ENCODE data around the gene C11orf86.
"Not testable (repeated sequence)": the region's sequence is repeated elsewhere in the genome, so short reads cannot be mapped to it uniquely, and the experiment has no call there.

C11orf86 gene, protein sequence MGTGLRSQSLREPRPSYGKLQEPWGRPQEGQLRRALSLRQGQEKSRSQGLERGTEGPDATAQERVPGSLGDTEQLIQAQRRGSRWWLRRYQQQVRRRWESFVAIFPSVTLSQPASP

DNA sequence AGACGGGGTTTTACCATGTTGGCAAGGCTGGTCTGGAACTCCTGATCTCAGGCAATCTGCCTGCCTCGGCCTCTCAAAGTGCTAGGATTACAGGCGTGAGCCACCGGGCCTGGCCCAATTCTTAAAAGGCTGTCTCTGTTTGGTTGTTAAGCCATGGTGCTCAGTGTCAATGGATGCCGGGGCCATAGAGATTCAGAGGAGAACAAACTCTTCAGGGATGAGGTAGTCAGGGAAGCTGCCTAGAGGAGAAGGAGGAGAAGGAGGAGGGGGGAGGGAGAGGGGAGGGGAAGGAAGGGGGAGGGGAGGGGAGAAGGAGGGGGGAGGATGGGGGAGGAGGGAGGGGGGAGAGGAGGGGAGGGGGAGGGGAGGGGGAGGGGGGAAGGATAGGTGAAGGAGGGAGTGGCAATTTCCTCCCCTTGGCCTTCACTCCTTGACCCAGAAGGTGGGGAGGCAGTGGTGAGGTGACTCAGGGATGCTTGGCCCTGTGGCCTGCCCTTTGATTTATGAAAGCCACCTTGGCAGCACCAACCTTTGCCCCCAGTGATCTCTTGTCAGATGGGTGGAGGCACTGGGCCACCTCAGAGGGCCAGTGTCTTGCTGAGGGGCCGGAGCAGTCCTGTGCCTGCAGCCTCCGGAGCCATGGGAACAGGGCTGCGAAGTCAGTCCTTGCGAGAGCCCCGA, at the start of gene C11orf86:
Gene C11orf86 (plus strand): TSS at position 581 of the 681 bp plus-strand sequence. CDS start 59 bp downstream, at position 640.
- DNase-seq, result no peak

DNA sequence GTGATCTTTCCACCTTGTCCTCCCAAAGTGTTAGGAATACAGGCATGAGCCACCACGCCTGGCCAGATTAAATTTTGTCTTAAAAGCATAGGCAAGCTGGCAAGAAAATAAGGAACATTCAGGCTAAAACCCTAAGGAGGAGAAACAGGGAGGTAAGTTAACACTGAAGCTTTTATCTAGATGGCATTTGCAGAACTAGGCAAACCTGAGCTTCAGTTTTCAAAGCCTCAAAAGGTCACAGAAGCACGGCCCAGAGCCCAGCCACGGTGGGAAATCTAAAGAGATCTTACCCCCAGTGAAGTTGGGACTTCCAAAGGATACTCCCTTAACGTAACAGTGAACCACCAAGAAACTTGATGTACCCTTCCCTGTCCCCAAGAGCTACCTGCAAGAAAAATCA, 45.4 kb upstream of the C11orf86 start:
- DNase-seq, result no peak

DNA sequence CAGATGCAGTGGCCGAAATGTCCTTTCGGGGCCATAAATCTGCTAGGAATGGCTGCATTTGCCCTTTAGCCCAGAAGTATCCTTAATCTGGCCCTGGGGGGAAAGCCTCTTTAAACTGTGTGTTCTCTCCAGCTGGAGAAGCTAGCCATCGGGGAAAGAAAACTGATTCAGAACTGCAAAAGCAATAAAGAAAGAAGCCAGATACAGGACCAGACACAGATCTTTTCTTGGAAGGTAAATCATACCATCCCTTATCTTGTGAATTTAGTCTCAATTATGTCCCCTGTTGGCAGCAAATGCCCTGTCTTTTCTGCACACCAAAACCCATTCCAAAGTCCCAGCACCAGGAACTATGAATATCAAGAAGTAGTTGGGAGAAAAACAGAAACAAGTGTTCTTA, 42.6 kb upstream of the C11orf86 start:
- DNase-seq, result no peak

- no peak for DNase-seq
Observed at GRCh38 chr11:66933531-66933930, 41.6 kb upstream of the C11orf86 start.

DNA sequence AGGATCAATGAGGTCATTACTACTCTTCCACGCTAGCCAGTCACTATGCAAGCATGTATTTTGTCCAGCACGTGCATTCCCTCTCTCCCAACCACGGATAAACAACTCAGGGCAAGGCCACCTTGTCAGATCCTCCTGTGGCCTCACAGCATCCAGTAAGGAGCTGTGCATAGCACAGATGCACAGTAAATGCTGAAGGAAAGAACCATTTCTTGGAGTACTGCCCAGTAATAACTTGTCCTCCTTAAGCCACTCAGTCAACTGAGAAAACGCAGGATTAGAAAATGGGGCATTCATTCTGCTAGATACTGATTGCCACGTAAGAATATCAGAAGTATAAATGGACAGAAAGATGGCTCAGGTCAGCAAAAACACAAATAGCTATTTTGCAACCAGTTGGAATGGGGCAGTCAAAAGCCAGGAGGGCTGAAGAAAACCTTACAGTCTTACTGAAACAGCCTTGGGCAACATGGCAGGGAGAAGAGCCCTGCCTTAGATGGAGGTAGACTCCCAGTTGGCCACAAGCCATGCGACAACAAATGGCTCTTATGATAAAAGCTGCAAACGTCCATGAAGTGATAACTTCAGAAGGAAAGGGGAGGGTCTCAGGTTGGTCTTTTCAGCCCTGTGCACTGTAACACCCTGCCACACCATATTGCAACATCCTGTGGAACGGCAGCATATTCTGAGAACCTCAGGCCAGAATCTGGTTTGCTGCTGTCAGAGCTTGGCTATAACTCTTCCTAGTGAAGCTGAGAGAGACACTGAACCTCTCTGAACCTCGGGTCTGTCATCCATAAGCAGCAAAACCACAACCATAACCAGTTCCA, 39.9 kb upstream of the C11orf86 start:
- no peak for DNase-seq

GRCh38 chr11:66936311-66936711, 38.8 kb upstream of the C11orf86 start:
- no peak for DNase-seq

- DNase-seq, result no peak
Observed at GRCh38 chr11:66937193-66937733, 37.8 kb upstream of the C11orf86 start.

DNA sequence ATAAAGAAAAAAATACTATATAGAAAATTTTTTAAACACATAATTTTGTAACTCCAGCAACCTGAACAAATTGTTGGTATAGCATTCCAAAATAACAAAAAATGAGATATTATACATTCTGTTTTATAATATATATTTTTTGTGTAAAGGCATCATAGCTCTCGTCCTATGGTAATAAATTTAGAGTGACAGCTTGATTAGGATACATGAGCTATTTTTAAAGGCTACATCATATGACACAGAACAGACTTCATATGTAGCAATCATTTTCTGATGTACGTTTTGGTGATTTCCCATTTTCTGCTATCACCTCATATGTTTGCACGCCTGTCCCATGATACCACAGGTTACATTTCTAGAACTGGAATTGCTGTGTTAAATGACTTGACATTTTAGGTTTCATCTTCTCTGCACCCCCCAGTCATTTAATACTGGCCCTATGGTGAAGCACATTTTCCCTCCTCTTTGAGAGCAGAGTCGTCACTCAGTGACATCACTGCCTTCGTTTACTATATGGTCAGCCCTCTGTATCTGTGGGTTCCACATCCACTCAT, 36.4 kb upstream of the C11orf86 start:
- no peak for DNase-seq

DNA sequence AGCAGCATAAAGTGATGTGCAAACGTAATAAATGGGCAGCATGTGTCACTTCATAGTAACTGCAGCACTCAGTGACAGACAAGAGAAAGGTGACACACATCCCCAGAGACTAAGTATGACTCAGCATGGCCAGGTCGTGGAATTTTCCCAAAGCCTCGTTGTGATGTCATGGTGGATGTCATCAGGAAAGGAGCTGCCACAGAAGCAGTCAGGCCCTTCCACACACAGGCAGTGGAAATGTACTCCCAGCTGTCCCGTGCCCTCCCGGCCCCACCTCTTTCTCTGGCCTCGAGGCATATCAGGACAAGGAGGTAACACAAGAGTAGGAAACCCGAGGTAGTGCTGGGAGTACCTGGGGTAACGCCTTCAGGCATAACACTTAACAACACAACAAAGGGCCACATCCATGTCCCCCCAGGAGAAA, 25.0 kb upstream of the C11orf86 start:
- DNase-seq, result no peak

GRCh38 chr11:66951135-66951534, 24.0 kb upstream of the C11orf86 start:
- DNase-seq, result no peak

- DNase-seq, result peak in 1 of 2 experiments; percentile 58
Observed at GRCh38 chr11:66951927-66952337, 23.2 kb upstream of the C11orf86 start.

DNA sequence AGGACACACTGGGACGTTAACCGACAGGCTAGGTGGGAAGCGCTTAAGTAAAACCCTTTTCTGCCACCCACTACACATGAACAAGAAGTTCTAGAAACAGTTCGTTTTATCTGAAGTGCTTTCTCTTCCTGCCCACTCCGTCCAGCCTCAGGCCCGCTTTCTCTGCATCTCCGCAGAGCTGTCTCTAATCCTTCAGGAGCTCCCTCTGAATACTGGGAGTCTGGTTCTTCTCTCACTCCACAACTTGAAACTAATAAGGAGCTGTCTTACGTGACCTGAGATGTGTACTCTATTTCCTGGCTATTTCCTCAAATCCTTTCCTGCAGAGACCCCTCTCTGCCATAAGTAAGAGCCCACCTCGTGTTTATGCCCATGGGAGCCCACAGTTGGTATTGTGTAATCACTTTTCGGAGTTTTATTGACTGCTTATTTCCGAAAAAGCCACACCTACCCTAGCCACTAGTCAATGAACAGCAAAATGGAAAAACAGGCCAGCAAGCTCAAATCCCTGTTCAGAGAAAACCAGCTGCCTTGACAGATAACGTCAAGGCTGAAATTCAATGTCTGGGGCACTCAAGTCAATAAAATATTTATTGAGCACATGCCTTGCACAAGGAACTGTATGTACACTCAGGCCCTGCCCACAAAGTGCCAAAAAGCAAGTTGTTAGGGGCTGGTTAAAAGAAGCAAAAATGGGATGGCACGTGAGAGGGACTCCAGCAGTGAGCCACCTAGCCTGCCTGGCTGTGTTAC, 21.8 kb upstream of the C11orf86 start:
- no peak for DNase-seq

- DNase-seq, result no peak
Observed at GRCh38 chr11:66956689-66957290, 18.3 kb upstream of the C11orf86 start.

- peak in 1 of 2 experiments; percentile 84 for DNase-seq
Observed at GRCh38 chr11:66957971-66958231, 17.2 kb upstream of the C11orf86 start.

DNA sequence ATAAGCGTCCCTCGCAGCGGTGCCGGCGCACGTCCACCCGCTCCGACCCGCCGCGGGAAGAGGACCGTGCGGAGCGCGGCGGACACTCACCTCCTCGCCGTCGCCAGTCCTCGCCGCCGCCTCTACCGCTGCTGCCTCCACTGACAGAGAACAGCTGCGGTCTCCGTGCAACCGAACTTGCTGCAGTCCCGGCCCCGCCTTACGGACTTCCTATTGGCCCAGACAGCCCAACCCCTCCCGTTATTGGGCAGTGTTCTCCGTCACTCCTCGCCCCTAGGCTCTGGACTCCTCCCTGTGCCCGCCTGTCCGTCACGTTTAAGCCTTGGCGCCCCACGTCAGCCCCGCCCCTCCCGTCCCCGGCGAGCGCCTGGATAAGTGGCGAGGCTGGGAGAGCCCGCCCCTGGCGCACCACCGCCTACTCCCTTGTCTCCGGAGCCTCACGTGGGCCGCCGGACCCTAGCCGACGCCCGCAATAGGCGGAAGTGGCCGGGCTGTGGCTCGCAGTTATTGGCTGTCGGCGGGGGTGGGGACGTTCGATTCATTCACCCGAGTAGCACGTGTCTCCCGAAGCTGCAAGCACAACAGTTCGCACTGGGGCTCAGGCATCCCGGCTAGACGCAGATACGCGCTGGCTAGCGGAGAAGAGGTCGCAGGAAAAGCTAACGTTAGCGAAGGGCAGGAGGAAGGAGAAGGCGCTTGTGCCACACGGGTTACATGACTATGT, 16.7 kb upstream of the C11orf86 start, which contains the start of gene PC:
Gene PC (minus strand): TSS at position 152 of the 724 bp plus-strand sequence. CDS start 86,224 bp downstream, outside the sequence.
- DNase-seq, result peak; percentile 99

DNA sequence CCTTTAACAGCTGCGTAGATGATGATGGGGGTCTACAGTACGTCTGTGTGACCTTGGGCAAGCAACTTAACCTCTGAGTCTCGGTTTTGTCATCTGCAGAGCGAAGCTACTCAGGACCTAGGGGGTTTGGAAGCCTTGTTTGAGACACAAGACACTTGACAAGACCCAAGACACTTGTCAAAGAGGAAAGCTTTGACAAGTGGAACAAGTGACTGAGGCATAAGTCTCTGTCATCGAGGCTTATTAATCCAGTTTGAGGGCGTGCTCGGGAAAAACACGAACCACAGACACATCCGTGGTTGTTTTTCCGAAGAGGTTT, 16.2 kb upstream of the C11orf86 start:
- DNase-seq, result no peak

DNA sequence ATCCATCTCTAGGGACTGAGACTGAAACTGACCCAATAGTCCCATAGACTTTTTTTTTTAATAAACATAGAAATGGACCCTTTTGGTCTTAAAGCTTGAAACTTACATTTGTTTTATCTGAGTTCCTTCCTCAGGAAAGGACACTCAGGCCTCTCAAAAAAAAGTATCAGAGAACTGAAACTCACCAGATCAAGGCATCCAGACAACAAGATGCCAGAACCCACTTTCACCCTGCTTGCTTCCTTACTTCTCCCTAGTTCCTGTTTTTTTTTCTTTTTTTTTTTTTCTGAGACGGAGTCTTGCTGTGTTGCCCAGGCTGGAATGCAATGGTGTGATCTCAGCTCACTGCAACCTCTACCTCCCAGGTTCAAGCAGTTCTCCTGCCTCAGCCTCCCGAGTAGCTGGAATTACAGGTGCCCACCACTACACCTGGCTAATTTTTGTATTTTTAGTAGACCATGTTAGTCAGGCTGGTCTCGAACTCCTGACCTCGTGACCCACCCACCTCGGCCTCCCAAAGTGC, 13.4 kb upstream of the C11orf86 start:
- not testable (repeated sequence) for DNase-seq

- no peak for DNase-seq
Observed at GRCh38 chr11:66962247-66962646, 12.9 kb upstream of the C11orf86 start.

DNA sequence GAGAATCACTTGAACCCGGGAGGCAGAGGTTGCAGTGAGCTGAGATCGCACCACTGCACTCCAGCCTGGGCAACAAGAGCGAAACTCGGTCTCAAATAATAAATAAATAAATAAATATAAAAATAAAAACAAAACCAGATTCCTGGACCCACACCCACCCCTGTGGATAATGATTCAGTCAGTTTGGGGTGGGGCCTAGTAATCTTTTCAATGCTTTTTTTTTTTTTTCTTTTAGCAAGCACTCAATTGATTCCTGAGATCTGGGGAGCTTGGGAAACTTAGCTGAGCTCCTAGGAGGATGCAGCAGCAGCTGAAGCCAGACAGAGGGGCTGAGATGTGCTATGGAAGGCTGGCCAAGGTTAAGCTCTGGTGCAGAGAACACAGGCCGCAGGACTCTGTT, 12.3 kb upstream of the C11orf86 start:
- no peak for DNase-seq

DNA sequence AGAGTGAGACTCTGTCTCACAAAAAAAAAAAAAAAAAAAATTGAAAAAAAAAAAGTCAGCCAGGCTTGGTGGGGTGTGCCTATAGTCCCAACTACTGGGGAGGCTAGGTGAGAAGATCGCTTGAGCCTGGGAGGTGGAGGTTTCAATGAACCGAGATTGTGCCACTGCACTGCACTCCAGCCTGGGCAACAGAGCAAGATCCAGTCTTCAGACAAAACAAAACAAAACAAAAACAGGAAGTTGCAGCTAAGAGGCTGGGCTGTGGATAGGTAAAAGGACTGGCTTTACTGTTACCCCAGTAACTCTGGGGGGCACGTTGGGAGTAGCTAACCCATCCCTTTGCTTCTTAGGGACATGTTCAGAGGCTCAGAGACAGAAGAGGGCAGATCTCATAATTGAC, 10.6 kb upstream of the C11orf86 start:
- no peak for DNase-seq

GRCh38 chr11:66966351-66966750, 8.8 kb upstream of the C11orf86 start:
- no peak for DNase-seq
